HEK293 (cell line): ENCODE measurements around the gene TMC2.

Experiments
- MYNN ChIP-seq: fragments of 450-650 bp; formaldehyde crosslinking; IDR thresholded peaks from 2 replicates; pipeline ENCODE4 v1.5.1; 2016; ENCODE audit warnings: missing biosample characterization, missing genetic modification characterization, borderline replicate concordance
- ZBTB7A ChIP-seq: fragments of 450-650 bp; formaldehyde crosslinking; IDR thresholded peaks from 2 replicates; pipeline ENCODE4 v1.5.1; 2016; ENCODE audit warnings: low read depth, missing biosample characterization, missing genetic modification characterization
- ZNF169 ChIP-seq: fragments of 450-650 bp; formaldehyde crosslinking; IDR thresholded peaks from 2 replicates; pipeline ENCODE4 v1.5.1; 2016; ENCODE audit warnings: missing biosample characterization, missing genetic modification characterization
- ZNF221 ChIP-seq: fragments of 450-650 bp; formaldehyde crosslinking; IDR thresholded peaks from 2 replicates; pipeline ENCODE4 v1.5.1; 2017; ENCODE audit warnings: missing biosample characterization, missing genetic modification characterization, borderline replicate concordance
- ZNF248 ChIP-seq: fragments of 450-650 bp; formaldehyde crosslinking; IDR thresholded peaks from 2 replicates; pipeline ENCODE4 v1.5.1; 2017; ENCODE audit warnings: missing biosample characterization, missing genetic modification characterization
- ZNF274 ChIP-seq, 2 experiments: fragments of 200-500 bp in 1 of 2; fragments of 450-650 bp in 1 of 2; sonication (Bioruptor generic) in 1 of 2; formaldehyde crosslinking in 1 of 2; IDR thresholded peaks; 2 replicates each; pipeline versions ENCODE4 v1.5.1 to v1.6.1; 2014 to 2016; ENCODE audit warnings: borderline replicate concordance in 1 of 2, inconsistent platforms in 1 of 2, low read length in 1 of 2, missing biosample characterization in 1 of 2, missing genetic modification characterization in 1 of 2
- ZNF335 ChIP-seq: fragments of 450-650 bp; formaldehyde crosslinking; conservative IDR thresholded peaks from 2 replicates; pipeline ENCODE4 v1.5.1; 2016; ENCODE audit warnings: missing biosample characterization, missing genetic modification characterization
- ZNF391 ChIP-seq: fragments of 450-650 bp; formaldehyde crosslinking; IDR thresholded peaks from 2 replicates; pipeline ENCODE4 v1.5.1; 2016; ENCODE audit warnings: low read depth, missing biosample characterization, missing genetic modification characterization, borderline replicate concordance
- TF ChIP-seq, protein P1 (sequence below): fragments of 450-650 bp; formaldehyde crosslinking; IDR thresholded peaks from 2 replicates; pipeline ENCODE4 v1.5.1; 2016; ENCODE audit warnings: missing biosample characterization, missing genetic modification characterization

GRCh38 chr20:2541940-2542339 is 5.6 kb downstream of the TMC2 start:
- TF ChIP-seq, protein P1, sequence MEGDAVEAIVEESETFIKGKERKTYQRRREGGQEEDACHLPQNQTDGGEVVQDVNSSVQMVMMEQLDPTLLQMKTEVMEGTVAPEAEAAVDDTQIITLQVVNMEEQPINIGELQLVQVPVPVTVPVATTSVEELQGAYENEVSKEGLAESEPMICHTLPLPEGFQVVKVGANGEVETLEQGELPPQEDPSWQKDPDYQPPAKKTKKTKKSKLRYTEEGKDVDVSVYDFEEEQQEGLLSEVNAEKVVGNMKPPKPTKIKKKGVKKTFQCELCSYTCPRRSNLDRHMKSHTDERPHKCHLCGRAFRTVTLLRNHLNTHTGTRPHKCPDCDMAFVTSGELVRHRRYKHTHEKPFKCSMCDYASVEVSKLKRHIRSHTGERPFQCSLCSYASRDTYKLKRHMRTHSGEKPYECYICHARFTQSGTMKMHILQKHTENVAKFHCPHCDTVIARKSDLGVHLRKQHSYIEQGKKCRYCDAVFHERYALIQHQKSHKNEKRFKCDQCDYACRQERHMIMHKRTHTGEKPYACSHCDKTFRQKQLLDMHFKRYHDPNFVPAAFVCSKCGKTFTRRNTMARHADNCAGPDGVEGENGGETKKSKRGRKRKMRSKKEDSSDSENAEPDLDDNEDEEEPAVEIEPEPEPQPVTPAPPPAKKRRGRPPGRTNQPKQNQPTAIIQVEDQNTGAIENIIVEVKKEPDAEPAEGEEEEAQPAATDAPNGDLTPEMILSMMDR (tag by site-specific recombination): no peak
- TF ChIP-seq ZNF274 (IDR thresholded peaks at IDR 0.05; ENCODE audit: low read length) (no peak), ZNF274 (tag by site-specific recombination; IDR thresholded peaks at IDR 0.05; ENCODE audit: borderline replicate concordance) (no peak), ZNF335 (tag by site-specific recombination) (no peak), ZBTB7A (tag by site-specific recombination) (no peak), MYNN (tag by site-specific recombination) (no peak), ZNF248 (tag by site-specific recombination) (no peak), ZNF391 (tag by site-specific recombination) (no peak), ZNF221 (no peak), ZNF169 (no peak)
